Kidney glomerular epithelial cell (primary cell): Measurements from ENCODE around the gene C7orf57.

Experiments
- DNase-seq: peaks from one replicate; lab custom pipeline; 2025; lab: John Stamatoyannopoulos, UW

Gene C7orf57

DNA sequence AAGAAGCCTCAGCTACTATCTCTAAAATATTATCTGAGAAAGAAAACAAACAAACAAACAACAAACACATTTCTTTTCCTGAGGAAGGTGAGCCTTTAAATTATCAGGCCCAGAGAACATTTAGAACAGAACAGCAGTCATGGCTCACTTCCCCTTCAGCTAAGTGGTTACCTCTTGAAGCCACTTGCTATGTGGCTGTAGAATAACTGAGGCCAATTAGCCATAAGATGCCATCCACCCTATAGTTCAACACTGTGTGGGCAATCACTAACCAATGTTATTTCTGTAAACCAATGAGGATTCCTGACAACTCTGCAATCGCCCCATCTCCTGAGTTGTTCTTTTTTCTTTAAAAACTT, 50.1 kb downstream of the C7orf57 start:
- DNase-seq: no peak

DNA sequence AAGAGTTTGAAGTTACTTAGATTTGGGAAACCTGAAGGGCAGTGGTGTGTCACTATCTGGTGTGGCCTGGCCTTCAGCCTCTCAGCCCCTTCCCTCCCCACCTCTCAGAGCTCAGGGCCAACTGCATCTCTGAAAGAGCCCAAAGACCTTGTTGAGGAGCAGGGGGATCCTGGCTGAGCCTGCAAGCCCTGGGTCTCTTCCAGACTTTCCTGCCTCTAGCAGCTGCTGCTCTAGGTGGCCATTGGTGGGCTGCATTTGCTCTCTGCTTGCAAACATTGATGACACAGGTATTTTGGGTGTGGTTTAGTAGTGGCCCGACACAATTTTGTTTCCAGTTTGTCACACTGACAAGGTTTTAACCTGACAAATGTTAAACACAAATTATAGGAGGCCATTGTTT, 50.6 kb downstream of the C7orf57 start:
- no peak for DNase-seq

DNA sequence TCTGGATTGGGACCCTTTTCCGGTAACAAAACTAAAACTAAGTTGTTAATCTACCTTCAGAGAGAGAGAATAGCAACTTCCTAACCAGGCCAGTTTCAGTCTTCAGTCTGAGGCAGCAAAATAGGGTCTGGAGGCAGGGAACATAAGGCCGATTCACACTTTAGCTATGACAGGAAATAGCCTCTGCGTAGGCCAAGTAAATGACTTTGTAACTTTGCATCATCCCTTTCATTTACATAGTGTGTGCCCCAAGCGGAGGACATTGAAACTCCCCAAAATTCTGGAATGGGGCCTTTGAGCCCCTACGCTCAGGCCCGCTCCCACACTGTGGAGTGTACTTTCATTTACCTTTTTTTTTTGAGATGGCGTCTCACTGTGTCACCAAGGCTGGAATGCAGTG, 52.0 kb downstream of the C7orf57 start:
- DNase-seq: no peak

DNA sequence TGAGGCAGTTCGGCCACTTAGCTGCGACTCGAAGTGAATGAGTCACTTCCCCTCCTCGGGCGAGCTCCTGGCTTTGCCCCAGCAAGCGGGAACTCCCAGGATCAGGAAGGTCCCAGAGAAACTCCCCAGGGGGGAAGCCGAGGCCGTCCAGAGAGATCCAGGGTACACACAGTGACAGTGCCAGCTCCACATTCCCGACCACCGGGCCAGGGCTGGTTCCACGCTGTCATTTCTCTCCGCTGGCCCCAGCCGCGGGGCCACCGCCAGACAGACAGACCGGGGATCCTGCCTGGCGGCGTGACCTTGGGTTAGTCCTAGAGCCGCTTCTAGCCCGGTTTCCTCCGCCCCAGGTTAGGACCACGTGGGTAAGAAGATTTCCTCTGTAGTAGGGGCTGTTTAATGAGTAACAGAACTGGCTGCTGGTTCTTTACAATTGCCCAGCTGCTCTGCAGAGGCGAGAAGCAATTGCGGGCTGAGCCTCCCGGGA, 53.3 kb downstream of the C7orf57 start:
- peak; percentile 99 for DNase-seq

DNA sequence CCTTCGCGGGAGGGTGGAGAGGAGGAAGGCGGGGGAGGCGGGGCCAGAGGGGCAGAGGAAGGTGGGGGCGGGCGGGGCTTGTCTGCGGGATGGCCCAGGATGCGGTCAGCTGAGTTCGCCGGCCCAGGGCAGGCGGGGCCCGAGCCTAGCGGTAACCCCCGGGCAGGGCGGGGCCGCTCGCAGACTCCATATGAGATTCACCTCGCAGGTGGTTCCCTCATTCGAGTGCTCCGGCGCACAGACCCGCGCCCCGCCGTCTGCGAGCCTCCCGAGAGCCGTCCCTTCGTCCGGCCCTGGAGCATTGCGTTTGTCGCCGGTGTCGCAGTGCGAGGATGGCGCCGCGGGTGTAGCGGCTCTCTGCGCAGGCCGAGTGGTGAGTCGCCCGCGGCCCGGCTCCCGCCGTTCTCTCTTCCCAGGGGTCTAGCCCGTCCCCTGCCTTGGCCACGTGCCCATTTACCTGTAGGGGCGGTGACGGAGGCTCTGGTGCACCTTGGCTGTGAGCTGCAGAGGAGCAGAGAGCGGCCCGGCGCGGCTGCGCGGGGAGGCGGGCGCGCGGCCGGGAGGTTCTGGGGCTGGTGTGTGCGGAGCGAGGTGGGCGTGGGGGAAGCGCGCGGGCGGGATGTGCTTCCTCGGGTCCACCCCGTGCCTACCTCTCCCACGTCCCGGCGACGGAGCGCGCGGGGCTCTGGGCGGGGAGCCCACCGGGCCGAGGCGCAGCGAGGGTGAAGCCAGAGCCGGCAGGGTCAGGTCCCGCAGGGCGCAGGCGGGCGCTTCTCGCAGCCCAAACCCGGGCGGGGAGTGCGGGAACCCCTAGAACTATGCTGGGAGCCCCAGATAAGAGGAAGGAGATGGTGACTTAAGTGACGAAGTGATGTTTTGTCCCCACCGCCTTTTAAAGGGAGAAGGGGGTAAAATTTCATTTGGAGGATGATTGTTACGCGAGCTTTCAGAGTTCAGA, 54.0 kb downstream of the C7orf57 start, which contains the start of gene UPP1:
Gene UPP1 (plus strand): TSS at position 220 of the 958 bp plus-strand sequence. CDS start 5,519 bp downstream, outside the sequence.
- no peak for DNase-seq

DNA sequence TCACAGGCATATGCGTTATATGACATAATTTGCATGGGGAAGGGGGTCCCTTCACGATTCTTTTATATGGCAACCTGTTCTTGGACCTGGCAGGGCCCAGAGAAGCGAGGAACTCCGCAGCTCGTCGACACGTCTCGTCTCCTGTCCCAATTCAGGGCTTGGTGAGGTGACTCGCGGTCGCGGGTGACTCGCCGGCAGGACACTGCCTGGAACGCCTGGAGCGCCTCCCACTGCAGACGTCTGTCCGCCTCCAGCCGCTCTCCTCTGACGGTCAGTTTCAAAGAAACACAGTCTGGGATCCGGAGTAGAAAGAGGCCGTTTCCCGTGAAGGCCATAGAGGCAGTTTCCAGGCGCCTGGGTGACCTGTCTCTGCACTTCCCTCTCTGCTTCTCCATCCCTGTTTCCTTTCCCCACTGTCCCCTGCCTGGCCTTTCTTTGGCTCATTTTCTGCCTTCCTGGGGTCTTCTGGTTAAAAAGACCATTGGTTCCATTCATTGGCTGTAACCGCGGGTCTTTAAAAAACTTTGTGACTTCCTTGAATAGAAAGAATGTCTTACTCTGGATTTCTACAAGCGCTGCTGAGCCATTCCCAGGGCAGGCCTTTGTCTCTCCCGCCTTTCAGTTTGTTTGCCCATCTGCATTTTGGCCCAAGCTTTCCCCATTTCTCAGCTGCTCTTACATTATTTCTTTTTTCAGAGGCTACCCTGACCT, 54.9 kb downstream of the C7orf57 start:
- DNase-seq: no peak

DNA sequence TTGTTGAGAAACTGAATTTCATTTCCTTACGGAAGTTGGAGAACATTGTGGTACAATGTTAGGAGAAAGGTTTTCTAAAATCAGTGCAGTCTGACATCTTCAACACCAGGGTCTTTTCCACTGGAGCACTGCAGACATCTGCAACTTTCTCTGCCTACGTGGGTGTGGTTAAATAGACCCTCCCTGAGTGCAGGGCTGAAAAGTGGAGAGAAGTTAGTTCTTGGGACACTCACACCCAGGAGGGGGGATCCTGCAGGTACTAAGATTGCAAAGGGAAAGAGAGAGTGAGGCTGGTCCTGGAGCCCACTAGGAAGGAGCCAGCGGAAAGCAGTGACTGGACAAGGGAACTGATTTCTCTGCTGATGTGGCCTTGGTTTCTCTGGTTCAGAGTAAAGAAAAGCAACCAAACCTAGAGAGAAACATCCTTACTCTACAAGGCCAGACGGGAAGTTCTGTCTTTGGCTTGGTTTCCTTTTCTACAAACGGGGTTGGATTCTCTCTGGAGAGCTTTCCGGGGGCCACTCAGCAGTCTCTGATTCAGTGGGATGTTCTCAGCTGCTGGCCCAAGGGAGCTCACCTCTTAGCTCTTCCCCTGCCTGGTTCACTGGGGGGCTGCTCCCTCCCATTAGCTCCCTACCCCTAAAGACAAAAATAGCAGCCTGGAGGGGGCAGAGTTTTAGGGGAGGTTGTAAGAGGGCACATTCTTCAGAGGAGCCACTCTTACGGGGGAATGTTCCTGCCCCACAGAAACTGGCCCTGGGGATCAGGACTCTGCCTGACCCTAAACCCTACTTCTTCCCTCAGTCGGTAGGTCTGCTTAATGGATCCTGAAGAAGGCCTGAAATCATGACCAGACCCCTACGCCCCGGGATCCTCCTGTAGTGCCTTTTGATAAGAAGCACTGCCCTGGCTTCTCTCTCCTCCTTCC, 56.4 kb downstream of the C7orf57 start:
- no peak for DNase-seq

DNA sequence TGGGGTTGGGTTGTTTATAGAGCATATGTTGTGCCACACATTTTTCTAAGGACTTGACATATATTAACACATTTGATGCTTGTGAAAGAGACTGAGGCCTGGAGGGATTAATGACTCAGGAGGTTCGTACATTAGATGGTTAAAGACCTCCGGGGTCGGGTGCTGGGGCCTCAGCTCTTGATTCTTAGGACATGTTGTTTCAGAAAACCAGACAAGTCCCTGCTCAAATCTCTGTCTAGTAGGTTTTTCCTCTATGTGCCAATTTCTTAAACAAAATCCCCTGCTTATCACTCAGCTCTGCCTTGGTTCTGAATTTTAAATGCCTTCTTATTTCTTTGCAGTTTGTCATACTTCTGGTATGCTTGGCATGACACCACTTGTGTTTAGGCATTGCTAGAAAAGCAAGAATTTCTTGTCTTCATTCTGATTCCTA, 59.5 kb downstream of the C7orf57 start:
- DNase-seq: peak; percentile 40

DNA sequence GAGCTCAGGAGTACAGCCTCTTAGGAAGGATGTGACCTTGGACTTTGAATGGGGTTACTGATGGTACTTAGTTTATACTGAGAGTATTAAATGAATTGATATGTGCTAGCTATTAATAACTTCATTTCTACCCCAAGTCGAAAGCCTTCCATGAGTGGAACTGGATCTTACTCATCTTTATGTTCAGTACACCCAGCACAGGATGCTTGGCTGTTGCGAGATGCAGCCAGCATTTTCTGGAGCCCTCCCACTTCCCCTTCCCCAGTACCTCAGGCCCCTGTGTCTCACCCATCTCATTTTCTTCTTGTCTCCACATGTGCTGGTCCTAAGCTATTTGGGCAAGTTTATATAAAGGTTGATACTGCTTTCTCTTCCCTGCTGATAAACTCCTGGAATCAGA, 60.9 kb downstream of the C7orf57 start:
- no peak for DNase-seq

DNA sequence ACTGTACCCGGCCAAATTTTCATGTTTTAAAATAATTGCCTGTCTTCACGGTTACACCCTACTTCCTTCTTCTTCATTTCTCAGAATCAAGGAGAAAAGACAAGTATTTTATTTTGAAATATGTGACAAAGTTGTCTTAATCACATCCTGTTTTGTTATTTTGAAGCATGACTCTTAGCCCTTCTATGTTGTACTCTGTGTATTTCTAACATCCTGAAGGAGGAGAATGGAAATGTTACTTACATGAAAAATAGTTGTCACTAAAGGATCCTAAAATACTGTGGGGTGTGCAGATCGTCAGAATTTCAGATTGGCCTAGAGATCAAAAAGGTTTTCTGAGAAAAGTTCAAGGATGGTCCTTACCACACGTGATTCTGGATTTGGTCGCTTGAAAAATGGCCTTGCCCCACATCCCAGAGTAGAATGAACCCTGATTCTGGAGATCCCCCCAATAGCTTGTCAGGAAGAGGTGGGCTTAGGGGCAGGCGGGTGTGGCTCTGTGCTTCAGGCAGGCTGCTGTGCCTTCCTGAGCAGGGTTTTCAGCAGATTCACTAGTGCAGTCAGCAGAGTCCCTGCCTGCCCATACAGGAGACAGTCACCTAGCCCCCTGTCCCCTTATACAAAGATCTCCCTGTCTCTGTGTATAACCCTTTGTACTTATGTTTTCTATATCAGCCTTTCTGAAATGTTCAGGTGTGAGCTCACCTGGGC, 62.3 kb downstream of the C7orf57 start:
- no peak for DNase-seq

DNA sequence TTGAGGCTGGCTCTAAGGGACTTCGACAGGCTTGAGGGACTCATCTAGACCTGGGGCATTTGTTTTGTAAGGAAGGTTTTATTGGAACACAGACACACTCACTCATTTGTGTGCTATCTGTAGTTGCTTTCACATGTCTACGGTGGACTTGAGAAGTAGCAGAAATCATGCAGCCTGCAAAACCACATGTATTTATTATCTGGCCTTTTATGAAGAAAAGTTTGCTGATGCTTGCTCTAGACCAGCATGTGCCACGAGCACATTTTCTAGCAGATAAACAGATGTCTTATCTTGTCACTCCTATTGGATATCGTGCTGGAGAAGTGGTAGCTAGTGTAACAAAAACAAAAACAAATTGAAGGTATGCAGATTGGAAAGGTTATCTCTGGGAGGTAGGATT, 63.5 kb downstream of the C7orf57 start:
- DNase-seq: no peak

DNA sequence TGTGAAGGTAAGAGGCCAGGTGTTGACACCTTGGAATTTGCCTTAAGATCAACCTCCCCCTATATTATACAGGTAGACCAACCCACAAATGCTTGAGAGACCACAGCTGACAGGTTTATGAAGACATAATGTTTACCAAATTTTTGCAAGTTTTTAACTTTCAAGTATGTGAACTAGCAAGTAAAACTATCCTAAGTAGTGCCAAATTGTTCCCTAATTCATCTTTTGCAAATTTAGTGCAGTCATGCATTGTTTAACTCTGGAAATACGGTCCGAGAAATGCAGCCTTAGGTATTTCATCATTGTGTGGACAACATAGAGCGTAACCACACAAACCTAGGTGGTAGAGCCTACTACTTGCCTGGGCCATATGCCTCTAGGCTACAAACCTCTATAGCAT, 64.4 kb downstream of the C7orf57 start:
- DNase-seq: no peak

DNA sequence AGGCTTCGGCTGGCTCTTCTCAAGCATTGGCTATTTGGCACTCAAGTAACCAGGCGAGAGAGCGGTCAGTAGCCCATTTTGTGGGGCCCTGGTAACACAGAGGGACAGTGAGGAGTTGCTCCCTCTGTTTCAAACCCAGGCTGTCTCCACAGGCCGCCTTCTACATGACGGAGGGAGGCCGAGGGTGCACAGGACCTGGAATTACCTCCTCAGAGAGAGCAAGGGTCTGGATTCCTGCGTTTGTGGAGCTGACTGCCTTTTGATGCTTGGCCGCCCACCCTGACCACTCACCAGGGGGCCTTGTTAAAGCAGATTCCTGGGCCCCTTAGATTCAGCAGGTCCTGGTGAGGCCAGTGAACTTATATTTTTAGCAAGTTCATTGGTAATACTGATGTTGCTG, 66.0 kb downstream of the C7orf57 start:
- no peak for DNase-seq

DNA sequence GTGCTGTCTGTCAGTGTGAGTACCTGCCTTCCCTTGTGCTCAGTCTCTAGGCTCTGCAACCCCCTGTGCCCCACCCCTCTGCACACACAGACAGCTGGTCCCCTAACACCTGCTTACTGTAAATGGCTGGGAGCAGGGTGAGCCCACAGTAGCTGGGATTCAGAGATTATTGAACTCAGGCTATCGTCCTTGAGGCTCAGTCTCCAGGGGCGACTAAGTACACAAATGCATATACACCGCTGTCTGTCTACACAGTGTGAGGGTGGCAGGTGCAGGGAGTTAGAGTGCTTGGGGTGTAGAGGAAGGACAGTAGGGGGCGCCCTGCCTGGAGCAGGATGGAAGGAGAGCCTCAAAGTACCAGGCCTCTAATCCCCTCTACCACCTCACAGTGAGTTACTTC, 66.6 kb downstream of the C7orf57 start:
- no peak for DNase-seq

DNA sequence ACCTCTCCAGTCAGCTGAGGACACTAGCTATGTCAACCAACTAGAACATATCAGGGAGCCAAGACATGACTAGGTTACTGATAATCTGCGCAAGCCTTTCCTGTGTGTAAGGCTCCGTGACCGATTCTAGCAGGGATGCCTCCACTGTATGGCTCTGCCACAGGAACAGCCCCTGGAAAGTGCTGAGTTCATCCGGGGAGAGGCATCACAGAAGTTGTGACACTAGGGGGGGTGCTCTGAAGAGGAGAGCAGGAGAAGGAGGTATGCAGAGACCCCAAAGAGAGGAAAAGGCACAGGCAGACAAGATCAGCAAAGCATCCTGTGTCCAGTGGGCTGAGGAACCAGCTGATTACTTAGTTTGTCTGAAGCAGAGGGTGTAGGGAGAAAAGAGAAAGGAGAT, 67.2 kb downstream of the C7orf57 start:
- DNase-seq: no peak

DNA sequence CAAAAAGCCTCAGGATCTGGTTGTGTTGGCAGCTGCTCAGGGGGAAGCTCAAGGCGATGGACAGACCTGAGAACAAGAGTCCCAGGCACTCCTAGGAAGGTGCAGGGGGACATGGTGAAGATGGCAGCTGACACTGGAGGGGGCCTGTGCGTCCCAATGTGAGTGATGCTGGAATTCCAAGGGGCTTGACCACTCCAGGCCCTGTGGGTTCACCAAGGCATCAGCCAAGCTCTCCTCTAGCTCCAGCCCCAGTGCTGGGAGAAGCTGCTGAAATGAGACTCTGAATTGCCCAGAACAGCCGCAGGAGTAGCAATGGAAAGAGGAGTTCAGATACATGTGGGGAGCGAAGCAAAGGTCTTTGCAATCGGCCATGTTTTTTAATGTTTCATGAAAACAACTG, 69.7 kb downstream of the C7orf57 start:
- DNase-seq: no peak

DNA sequence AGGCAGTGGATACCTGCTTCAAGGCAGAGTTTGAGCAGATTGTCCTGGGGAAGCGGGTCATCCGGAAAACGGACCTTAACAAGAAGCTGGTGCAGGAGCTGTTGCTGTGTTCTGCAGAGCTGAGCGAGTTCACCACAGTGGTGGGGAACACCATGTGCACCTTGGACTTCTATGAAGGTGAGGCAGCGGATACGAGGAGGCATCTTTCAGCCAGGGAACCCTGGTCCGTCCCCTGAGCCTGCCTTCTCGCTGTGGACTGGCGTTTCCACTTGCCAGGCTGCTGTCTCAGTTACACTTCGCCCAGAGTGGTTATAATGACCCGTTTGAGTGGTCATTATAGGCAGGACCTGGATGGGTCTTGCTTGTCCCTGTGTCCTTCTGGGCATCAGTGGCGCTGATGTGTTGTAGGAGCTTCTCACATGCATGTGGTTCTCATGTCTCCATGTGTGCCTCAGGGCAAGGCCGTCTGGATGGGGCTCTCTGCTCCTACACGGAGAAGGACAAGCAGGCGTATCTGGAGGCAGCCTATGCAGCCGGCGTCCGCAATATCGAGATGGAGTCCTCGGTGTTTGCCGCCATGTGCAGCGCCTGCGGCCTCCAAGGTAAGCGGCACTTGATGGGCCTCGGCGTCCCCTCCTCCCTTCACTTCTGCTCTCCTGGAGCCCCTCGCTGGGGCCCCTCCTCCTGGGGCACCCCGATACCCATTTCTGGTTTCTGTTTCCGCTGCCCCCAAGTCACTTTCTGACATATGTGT, 71.7 kb downstream of the C7orf57 start:
- DNase-seq: no peak

DNA sequence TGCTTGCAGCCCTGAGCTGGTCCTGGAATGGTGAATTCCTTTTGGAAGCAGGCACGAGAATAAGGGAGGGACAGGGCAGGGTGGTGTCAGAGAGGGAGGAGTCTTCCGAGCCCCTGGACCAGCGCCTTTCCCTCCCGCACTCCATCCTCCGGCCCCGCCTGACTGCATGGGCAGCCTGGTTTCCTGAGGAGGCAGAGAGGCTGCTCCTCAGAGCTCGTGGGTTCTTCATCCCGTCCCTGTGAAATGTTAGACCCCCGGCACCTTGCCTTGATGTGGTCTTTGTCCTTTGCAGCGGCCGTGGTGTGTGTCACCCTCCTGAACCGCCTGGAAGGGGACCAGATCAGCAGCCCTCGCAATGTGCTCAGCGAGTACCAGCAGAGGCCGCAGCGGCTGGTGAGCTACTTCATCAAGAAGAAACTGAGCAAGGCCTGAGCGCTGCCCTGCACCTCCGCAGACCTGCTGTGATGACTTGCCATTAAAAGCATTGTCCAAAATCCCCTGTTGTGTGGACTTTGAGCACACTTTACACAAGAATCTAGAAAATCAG, 72.7 kb downstream of the C7orf57 start:
- no peak for DNase-seq

DNA sequence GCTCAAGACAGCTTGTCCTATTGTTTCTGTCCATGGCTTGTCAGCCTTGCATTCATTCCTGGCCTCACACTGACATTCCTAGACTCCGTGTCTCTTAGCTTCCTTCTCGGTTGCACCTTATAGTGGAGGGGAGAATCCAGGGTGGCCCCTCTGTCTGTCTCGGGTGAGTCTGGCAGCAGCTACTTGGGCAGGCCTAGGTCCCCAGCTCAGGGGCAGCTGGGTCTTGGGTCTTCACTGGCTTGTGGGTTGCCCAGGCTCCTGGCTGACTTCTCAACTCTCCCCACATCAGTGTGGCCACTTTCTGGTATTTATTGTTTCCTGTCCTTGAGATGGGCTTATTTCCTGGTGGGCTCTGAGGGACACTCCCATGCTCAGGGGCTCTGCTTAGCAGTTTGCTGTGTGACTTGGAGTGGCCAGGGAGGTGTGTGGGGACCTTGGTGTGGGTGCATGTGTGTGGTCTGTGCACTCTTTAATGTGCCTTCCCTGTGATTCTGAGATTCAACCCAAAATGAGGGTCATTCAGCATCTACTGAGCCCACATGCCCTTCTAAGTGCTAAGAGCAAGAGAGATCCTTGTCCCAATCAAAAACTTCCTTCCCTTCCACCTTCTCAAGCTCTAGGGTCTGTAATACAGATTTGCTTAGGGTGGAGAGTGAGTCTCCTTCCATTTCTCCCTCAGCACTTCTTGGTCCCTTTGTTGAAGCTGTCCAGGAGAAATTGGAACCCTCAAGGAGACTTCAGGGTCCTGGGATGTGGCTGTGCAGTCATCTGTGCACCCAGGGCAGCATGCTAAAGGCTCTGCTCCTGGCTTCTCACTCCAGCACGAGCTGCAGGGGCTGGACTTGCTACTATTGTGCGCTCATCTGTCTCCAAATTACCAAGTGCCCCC, 73.9 kb downstream of the C7orf57 start:
- no peak for DNase-seq
